ENCODE measurements around the gene TET1. TPM values are rescaled to one million over a fixed set of nuclear protein-coding genes. Genes with fewer than 3 reads are reported as not detected.
"Not testable (repeated sequence)": the region's sequence is repeated elsewhere in the genome, so short reads cannot be mapped to it uniquely, and the experiment has no call there.

Gene TET1
- total and polyA plus RNA-seq, 7 donors = 0.04 to 1.8 (median 0.66) TPM

- Histone ChIP-seq H3K4me3 (no peak overlapping the region), H3K36me3 (ENCODE audit: insufficient read depth in 1 of 2, low read depth in 1 of 2) (no peaks in the 10 kb centered on the region), H3K9me3 (no peaks in the 10 kb centered on the region), H3K27ac (no peak overlapping the region), H3K4me1 (no peaks in the 10 kb centered on the region), H3K27me3 (ENCODE audit: insufficient read depth in 3 of 3, low read length in 2 of 3) (peaks cover 0 to 17% (median 0%) of the 10 kb centered on the region in 3 donors)
- ATAC-seq (no peak), DNase-seq (no peak)
- intact Hi-C loops (cut with DNase I) = no loop called here
- TF ChIP-seq CTCF (IDR thresholded peaks at IDR 0.05) = no peak
- WGBS, 3 donors = 65 to 85% (median 76%) methylated on average over 2 of the region's 2 CpGs
Measured at GRCh38 chr10:68566955-68567354, 6.8 kb downstream of the TET1 start.

GRCh38 chr10:68572151-68572550 is 12.0 kb downstream of the TET1 start:
- no peak overlapping the region for H3K4me3 ChIP-seq
- peaks cover 3 to 15% of the 10 kb centered on the region in 2 donors for H3K36me3 ChIP-seq (ENCODE audit: insufficient read depth in 1 of 2, low read depth in 1 of 2)
- H3K4me1 ChIP-seq = no peaks in the 10 kb centered on the region
- DNase-seq (no peak), ATAC-seq (no peak)
- H3K27me3 ChIP-seq (ENCODE audit: insufficient read depth in 3 of 3, low read length in 2 of 3) = no peaks in the 10 kb centered on the region
- WGBS, 3 donors = 62 to 74% (median 64%) methylated on average over 5 of the region's 5 CpGs
- no peaks in the 10 kb centered on the region for H3K9me3 ChIP-seq
- intact Hi-C loops (cut with DNase I) = no loop called here
- H3K27ac ChIP-seq = no peak overlapping the region
- TF ChIP-seq CTCF (IDR thresholded peaks at IDR 0.05) = no peak

- H3K4me3 ChIP-seq = no peak overlapping the region
- no peaks in the 10 kb centered on the region for H3K27me3 ChIP-seq (ENCODE audit: insufficient read depth in 3 of 3, low read length in 2 of 3)
- ATAC-seq (no peak), DNase-seq (no peak)
- no peaks in the 10 kb centered on the region for H3K4me1 ChIP-seq
- H3K27ac ChIP-seq = no peak overlapping the region
- H3K36me3 ChIP-seq (ENCODE audit: insufficient read depth in 1 of 2, low read depth in 1 of 2) = peaks cover 3 to 15% of the 10 kb centered on the region in 2 donors
- intact Hi-C loops (cut with DNase I) = no loop called here
- TF ChIP-seq CTCF (IDR thresholded peaks at IDR 0.05) = no peak
- no peaks in the 10 kb centered on the region for H3K9me3 ChIP-seq
- 56 to 62% (median 59%) methylated on average over 2 of the region's 2 CpGs for WGBS, 3 donors
Measured at GRCh38 chr10:68574051-68574450, 13.9 kb downstream of the TET1 start.

GRCh38 chr10:68576118-68576517 is 16.0 kb downstream of the TET1 start:
- intact Hi-C loops (cut with DNase I) = no loop called here
- H3K36me3 ChIP-seq (ENCODE audit: insufficient read depth in 1 of 2, low read depth in 1 of 2) = peaks cover 3 to 15% of the 10 kb centered on the region in 2 donors
- DNase-seq (no peak), ATAC-seq (no peak)
- WGBS, 3 donors = 76 to 92% (median 79%) methylated on average over 5 of the region's 5 CpGs
- no peak for TF ChIP-seq CTCF (IDR thresholded peaks at IDR 0.05)
- H3K27ac ChIP-seq = no peak overlapping the region
- H3K4me1 ChIP-seq = no peaks in the 10 kb centered on the region
- no peak overlapping the region for H3K4me3 ChIP-seq
- H3K9me3 ChIP-seq = no peaks in the 10 kb centered on the region
- H3K27me3 ChIP-seq (ENCODE audit: insufficient read depth in 3 of 3, low read length in 2 of 3) = no peaks in the 10 kb centered on the region

- 84 to 89% (median 88%) methylated on average over 2 of the region's 2 CpGs for whole genome bisulfite sequencing, 3 donors
- Histone ChIP-seq H3K27ac (no peak overlapping the region), H3K4me1 (no peaks in the 10 kb centered on the region), H3K27me3 (ENCODE audit: insufficient read depth in 3 of 3, low read length in 2 of 3) (no peaks in the 10 kb centered on the region), H3K9me3 (no peaks in the 10 kb centered on the region), H3K4me3 (no peak overlapping the region), H3K36me3 (ENCODE audit: insufficient read depth in 1 of 2, low read depth in 1 of 2) (no peaks in the 10 kb centered on the region)
- DNase-seq = no peak
- TF ChIP-seq CTCF (IDR thresholded peaks at IDR 0.05) = no peak
- ATAC-seq = no peak
- intact Hi-C loops (cut with DNase I) = no loop called here
Measured at GRCh38 chr10:68578974-68579373, 18.8 kb downstream of the TET1 start.

GRCh38 chr10:68584187-68584586 is 24.1 kb downstream of the TET1 start:
- WGBS, 3 donors = 96 to 99% (median 99%) methylated on average over 6 of the region's 6 CpGs

More at GRCh38 chr10:68584187-68584586, 24.1 kb downstream of the TET1 start:
- intact Hi-C loops (cut with DNase I); ATAC-seq; H3K36me3 ChIP-seq (ENCODE audit: insufficient read depth in 1 of 2, low read depth in 1 of 2); H3K27ac ChIP-seq; H3K27me3 ChIP-seq (ENCODE audit: insufficient read depth in 3 of 3, low read length in 2 of 3); DNase-seq; H3K4me3 ChIP-seq; H3K4me1 ChIP-seq; H3K9me3 ChIP-seq: not testable (repeated sequence)
